DND-41 (cell line): ENCODE data around the gene CENPP.

Source experiments
- ATAC-seq: fragments of 200-7000 bp; cut with Tn5 transposase; 3 replicates; pipeline ENCODE4 v1.9.1; 2021; ENCODE audit warnings: low read depth; ENCODE audit not compliant: insufficient read depth
- DNase-seq: peaks from one replicate; pipeline ENCODE4 v3.0.0-alpha.2; 2020
- H2AFZ ChIP-seq: 2 replicates; pipeline ENCODE4 v1.6.0; 2012; ENCODE audit warnings: low read depth, low read length
- H3K27ac ChIP-seq: 2 replicates; pipeline ENCODE4 v1.5.1; 2012; ENCODE audit warnings: low read length, inconsistent platforms
- H3K27me3 ChIP-seq: fragments of 200-600 bp; sonication (generic); 2 replicates; pipeline ENCODE4 v1.6.0; 2012; ENCODE audit warnings: low read length, mild to moderate bottlenecking, inconsistent platforms; ENCODE audit not compliant: insufficient read depth, poor library complexity
- H3K36me3 ChIP-seq: 2 replicates; pipeline ENCODE4 v1.5.1; 2012; ENCODE audit warnings: low read length, inconsistent platforms; ENCODE audit not compliant: insufficient read depth
- H3K4me1 ChIP-seq: 2 replicates; pipeline ENCODE4 v1.5.1; 2012; ENCODE audit warnings: mild to moderate bottlenecking, low read length; ENCODE audit not compliant: insufficient read depth
- H3K4me2 ChIP-seq: 2 replicates; pipeline ENCODE4 v1.6.0; 2012; ENCODE audit warnings: mild to moderate bottlenecking, moderate library complexity, low read length, inconsistent platforms; ENCODE audit not compliant: insufficient read depth
- H3K4me3 ChIP-seq, 2 experiments: fragments of 200-600 bp in 1 of 2; shearing (Covaris generic) in 1 of 2; 2 replicates each; pipeline ENCODE4 v1.5.1; 2012 to 2016; ENCODE audit warnings: inconsistent platforms in 2 of 2, low read length in 2 of 2, mild to moderate bottlenecking in 2 of 2, low read depth in 1 of 2, moderate library complexity in 1 of 2
- H3K79me2 ChIP-seq: 2 replicates; pipeline ENCODE4 v1.6.0; 2012; ENCODE audit warnings: low read length, inconsistent platforms; ENCODE audit not compliant: insufficient read depth
- H3K9ac ChIP-seq: 2 replicates; pipeline ENCODE4 v1.6.0; 2012; ENCODE audit warnings: low read depth, mild to moderate bottlenecking, inconsistent platforms, low read length, moderate library complexity
- H3K9me3 ChIP-seq: 2 replicates; pipeline ENCODE4 v1.5.1; 2012; ENCODE audit warnings: low read length, moderate library complexity, mild to moderate bottlenecking, inconsistent platforms; ENCODE audit not compliant: insufficient read depth, severe bottlenecking
- H4K20me1 ChIP-seq: 2 replicates; pipeline ENCODE4 v1.6.0; 2012; ENCODE audit warnings: low read length; ENCODE audit not compliant: insufficient read depth
- CTCF ChIP-seq: IDR thresholded peaks from 2 replicates; pipeline ENCODE4 v1.5.1; 2012; ENCODE audit warnings: borderline replicate concordance, low read length, moderate library complexity, mild to moderate bottlenecking; ENCODE audit not compliant: poor library complexity, severe bottlenecking; ENCODE audit errors: extremely low read depth
- EZH2 ChIP-seq: IDR thresholded peaks from 3 replicates; pipeline ENCODE4 v1.6.1; 2012; ENCODE audit warnings: borderline replicate concordance, low read depth, mild to moderate bottlenecking, moderate library complexity, low read length, inconsistent platforms; ENCODE audit not compliant: severe bottlenecking

CENPP gene

GRCh38 chr9:92616199-92616641 lies 290.5 kb downstream of the CENPP start:
- Histone ChIP-seq H3K9ac (no peak overlapping the region), H3K36me3 (peaks cover 93% of the 10 kb centered on the region), H3K27ac (no peak overlapping the region), H2AFZ (no peak overlapping the region), H3K79me2 (no peaks in the 10 kb centered on the region), H3K27me3 (no peaks in the 10 kb centered on the region), H4K20me1 (no peaks in the 10 kb centered on the region), H3K9me3 (no peaks in the 10 kb centered on the region), H3K4me1 (no peaks in the 10 kb centered on the region), H3K4me2 (no peak overlapping the region), H3K4me3 (no peak overlapping the region)
- TF ChIP-seq EZH2 (no peak), CTCF (no peak)
- DNase-seq (no peak), ATAC-seq (no peak)

GRCh38 chr9:92616655-92617111 lies 290.9 kb downstream of the CENPP start:
- Histone ChIP-seq H3K36me3 (peaks cover 91% of the 10 kb centered on the region), H3K9ac (no peak overlapping the region), H3K4me2 (no peak overlapping the region), H3K4me1 (no peaks in the 10 kb centered on the region), H2AFZ (no peak overlapping the region), H4K20me1 (no peaks in the 10 kb centered on the region), H3K9me3 (no peaks in the 10 kb centered on the region), H3K27me3 (no peaks in the 10 kb centered on the region), H3K27ac (no peak overlapping the region), H3K79me2 (no peaks in the 10 kb centered on the region), H3K4me3 (no peak overlapping the region)
- DNase-seq, result no peak
- TF ChIP-seq CTCF, result no peak
- TF ChIP-seq EZH2, result no peak
- ATAC-seq, result no peak

- Histone ChIP-seq H2AFZ (no peak overlapping the region), H3K27me3 (no peaks in the 10 kb centered on the region), H3K9ac (no peak overlapping the region), H3K36me3 (peaks cover 85% of the 10 kb centered on the region), H3K27ac (no peak overlapping the region), H3K9me3 (no peaks in the 10 kb centered on the region), H4K20me1 (no peaks in the 10 kb centered on the region), H3K79me2 (no peaks in the 10 kb centered on the region), H3K4me3 (no peak overlapping the region), H3K4me1 (no peaks in the 10 kb centered on the region), H3K4me2 (no peak overlapping the region)
- TF ChIP-seq CTCF (no peak), EZH2 (no peak)
- DNase-seq, result no peak
- ATAC-seq, result no peak
Observed at GRCh38 chr9:92617195-92617813, 291.6 kb downstream of the CENPP start.
